Motor neuron (in vitro differentiated cells): ENCODE measurements around the gene PET100. TPM values are rescaled to one million over a fixed set of nuclear protein-coding genes. Genes with fewer than 3 reads are reported as not detected.
A peak's percentile ranks its signal among the peaks of the same experiment; 100 is the strongest.

Source experiments
- ATAC-seq, 8 experiments: fragments of 200-7000 bp; cut with Tn5 transposase; replicated peaks in 6 of 8; 2 replicates each; pipeline ENCODE4 v1.8.0; 2021; ENCODE audit warnings: mild to moderate bottlenecking in 8 of 8, moderate library complexity in 8 of 8
- H3K27ac ChIP-seq, 2 donors: fragments of 250-450 bp; sonication (Bioruptor Pico); 2 replicates each; pipeline ENCODE4 v1.9.0; 2021; ENCODE audit warnings: antibody characterized with exemption in 2 of 2, mild to moderate bottlenecking in 2 of 2, moderate library complexity in 1 of 2
- H3K4me1 ChIP-seq, 2 donors: fragments of 250-450 bp; sonication (Bioruptor Pico); replicated peaks in 1 of 2; 2 replicates each; pipeline ENCODE4 v1.6.1; 2021; ENCODE audit warnings: antibody characterized with exemption in 2 of 2, mild to moderate bottlenecking in 2 of 2, moderate library complexity in 1 of 2
- H3K4me3 ChIP-seq, 5 donors: fragments of 250-450 bp; sonication (Bioruptor Pico); 2 replicates each; pipeline ENCODE4 v1.9.0; 2021; ENCODE audit warnings: antibody characterized with exemption in 5 of 5, mild to moderate bottlenecking in 5 of 5, moderate library complexity in 4 of 5
- WGBS, 10 experiments: fragments of 450-650 bp; shearing (Covaris generic); methylation state at CpG; one replicate each; pipeline ENCODE4 v1.0.0; 2022; 5-methylcytosine and 5-hydroxymethylcytosine counted together
- in situ Hi-C, 9 experiments: fragments of 400-800 bp; cut with MboI; loops; one replicate each; pipeline ENCODE4 v1.15.0; 2021; ENCODE audit warnings: low sequenced_read_pairs in 9 of 9, low pct_unique_long_range_greater_than_20kb in 2 of 9; ENCODE audit not compliant: unreplicated experiment in 9 of 9
- total RNA-seq, 8 experiments: library from RNA; unstranded; fragments of 300-600 nt; gene quantifications; 2 replicates each; pipeline versions ENCODE4 v1.2.3 to v1.2.4, GENCODE V29; 2022

The PET100 gene
- 100 to 1,000 TPM in 6 of 8 experiments, 10 to 100 TPM in 2; 94.6 to 240 (median 105) TPM for total RNA-seq

- ATAC-seq, result peak; percentile 95 to 99 (median 97)
- Histone ChIP-seq H3K4me3 (peak within 1 kb of the TSS; percentile 67 to 99 (median 95)), H3K4me1 (peaks cover 10 to 14% of the 10 kb centered on the region in 2 donors), H3K27ac (peak within 1 kb of the TSS; percentile 85 to 90)
- in situ Hi-C loops, result no loop called here
- WGBS, 10 experiments, result 0 to 3% (median 0%) methylated on average over 2 to 10 of the region's 40 CpGs; no CpG with 5 or more reads in 3 of the 10 experiments
Measured at GRCh38 chr19:7629347-7630054, at the start of gene PET100, which contains the start of gene XAB2. TSS of gene PET100 (plus strand) at chr19:7629793. CDS start at chr19:7629834, 41 bp downstream. TSS of gene XAB2 (minus strand) at chr19:7629545. CDS start at chr19:7629527, 18 bp downstream.

GRCh38 chr19:7582446-7582845, 47.1 kb upstream of the PET100 start:
- 0 to 100% (median 35%) methylated on average over 1 to 9 of the region's 11 CpGs; no CpG with 5 or more reads in 1 of the 10 experiments for WGBS, 10 experiments
- Histone ChIP-seq H3K4me3 (no peak overlapping the region), H3K4me1 (no peaks in the 10 kb centered on the region), H3K27ac (no peak overlapping the region)
- in situ Hi-C loops, result loop anchor here in 2 of 9 experiments (25.0 kb wide), 2 partner anchors 205 to 230 kb away; no protein-coding TSS in a partner anchor
- no peak for ATAC-seq

- 17 to 100% (median 75%) methylated on average over 1 to 7 of the region's 7 CpGs; no CpG with 5 or more reads in 3 of the 10 experiments for WGBS, 10 experiments
Measured at GRCh38 chr19:7589822-7590221, 39.8 kb upstream of the PET100 start.

GRCh38 chr19:7590256-7590655, 39.3 kb upstream of the PET100 start:
- peak in 3 of 8 experiments; percentile 22 to 64 (median 61) for ATAC-seq
- WGBS, 10 experiments, result 61% methylated on average over 2 of the region's 8 CpGs; no CpG with 5 or more reads in 9 of the 10 experiments
- in situ Hi-C loops, result loop anchor here in 2 of 9 experiments (25.0 kb wide), 2 partner anchors 197 to 222 kb away; no protein-coding TSS in a partner anchor
- Histone ChIP-seq H3K4me3 (no peak overlapping the region), H3K27ac (no peak overlapping the region), H3K4me1 (no peaks in the 10 kb centered on the region)

More at GRCh38 chr19:7589822-7590221, 39.8 kb upstream of the PET100 start:
- H3K4me1 ChIP-seq, result no peaks in the 10 kb centered on the region
- H3K4me3 ChIP-seq, result no peak overlapping the region
- in situ Hi-C loops, result loop anchor here in 2 of 9 experiments (25.0 kb wide), 2 partner anchors 197 to 222 kb away; no protein-coding TSS in a partner anchor
- ATAC-seq, result no peak
- no peak overlapping the region for H3K27ac ChIP-seq

- Histone ChIP-seq H3K4me1 (peaks cover 0 to 8% of the 10 kb centered on the region in 2 donors), H3K27ac (no peak within 1 kb of the TSS), H3K4me3 (peak within 1 kb of the TSS; percentile 41 to 66 (median 50))
- WGBS, 10 experiments, result 0% methylated on average over 2 to 6 of the region's 78 CpGs; no CpG with 5 or more reads in 8 of the 10 experiments
- ATAC-seq, result peak; percentile 79 to 95 (median 92)
- in situ Hi-C loops, result loop anchor here in 2 of 9 experiments (25.0 kb wide), 2 partner anchors 192 to 217 kb away; no protein-coding TSS in a partner anchor
Measured at GRCh38 chr19:7595466-7596133, 34.0 kb upstream of the PET100 start, which contains the start of gene CAMSAP3. TSS of gene CAMSAP3 (plus strand) at chr19:7595863. CDS start at chr19:7596003, 140 bp downstream.

- Histone ChIP-seq H3K4me3 (peak overlapping the region; percentile 41 to 66 (median 50)), H3K4me1 (peaks cover 0 to 8% of the 10 kb centered on the region in 2 donors), H3K27ac (no peak overlapping the region)
- in situ Hi-C loops, result loop anchor here in 2 of 9 experiments (25.0 kb wide), 2 partner anchors 191 to 216 kb away; no protein-coding TSS in a partner anchor
- WGBS, 10 experiments, result 0 to 17% (median 7%) methylated on average over 2 to 4 of the region's 70 CpGs; no CpG with 5 or more reads in 7 of the 10 experiments
- ATAC-seq, result peak in 3 of 8 experiments; percentile 2 to 5 (median 3)
Measured at GRCh38 chr19:7596211-7596937, 33.2 kb upstream of the PET100 start.

GRCh38 chr19:7597689-7598088, 31.9 kb upstream of the PET100 start:
- in situ Hi-C loops, result loop anchor here in 2 of 9 experiments (25.0 kb wide), 2 partner anchors 190 to 215 kb away; no protein-coding TSS in a partner anchor
- H3K4me3 ChIP-seq, result no peak overlapping the region
- H3K4me1 ChIP-seq, result peaks cover 0 to 8% of the 10 kb centered on the region in 2 donors
- no peak for ATAC-seq
- 0 to 100% (median 61%) methylated on average over 1 to 7 of the region's 9 CpGs; no CpG with 5 or more reads in 2 of the 10 experiments for WGBS, 10 experiments
- H3K27ac ChIP-seq, result no peak overlapping the region

GRCh38 chr19:7598180-7598579, 31.4 kb upstream of the PET100 start:
- WGBS, 10 experiments, result 40 to 81% (median 53%) methylated on average over 1 to 5 of the region's 6 CpGs; no CpG with 5 or more reads in 5 of the 10 experiments
- Histone ChIP-seq H3K4me3 (no peak overlapping the region), H3K27ac (no peak overlapping the region)

GRCh38 chr19:7600721-7601120, 28.9 kb upstream of the PET100 start:
- Histone ChIP-seq H3K27ac (no peak overlapping the region), H3K4me3 (no peak overlapping the region), H3K4me1 (peaks cover 0 to 8% of the 10 kb centered on the region in 2 donors)
- ATAC-seq, result no peak
- in situ Hi-C loops, result no loop called here

More at GRCh38 chr19:7598180-7598579, 31.4 kb upstream of the PET100 start:
- ATAC-seq, result no peak
- in situ Hi-C loops, result loop anchor here in 2 of 9 experiments (25.0 kb wide), 2 partner anchors 189 to 214 kb away; no protein-coding TSS in a partner anchor
- peaks cover 0 to 8% of the 10 kb centered on the region in 2 donors for H3K4me1 ChIP-seq

- in situ Hi-C loops, result no loop called here
- ATAC-seq, result peak in 1 of 8 experiments; percentile 30
- no peaks in the 10 kb centered on the region for H3K4me1 ChIP-seq
- no peak overlapping the region for H3K27ac ChIP-seq
- H3K4me3 ChIP-seq, result no peak overlapping the region
- 17 to 100% (median 64%) methylated on average over 1 to 4 of the region's 15 CpGs; no CpG with 5 or more reads in 4 of the 10 experiments for WGBS, 10 experiments
Measured at GRCh38 chr19:7602240-7602934, 27.2 kb upstream of the PET100 start.

- Histone ChIP-seq H3K4me3 (no peak overlapping the region), H3K4me1 (no peaks in the 10 kb centered on the region), H3K27ac (no peak overlapping the region)
- WGBS, 10 experiments, result 39 to 100% (median 83%) methylated on average over 1 to 7 of the region's 11 CpGs
- in situ Hi-C loops, result no loop called here
- no peak for ATAC-seq
Measured at GRCh38 chr19:7602935-7603497, 26.6 kb upstream of the PET100 start.
